Stimulated activated CD4-positive, alpha-beta T cell treated with anti-CD3 and anti-CD28 coated beads, Interleukin-1b, Interleukin-23, amount 100 ng/mL, for 1 hour (primary cell): ENCODE measurements around the gene ART3.
"Not testable (repeated sequence)": the region's sequence is repeated elsewhere in the genome, so short reads cannot be mapped to it uniquely, and the experiment has no call there.

Experiments used
- DNase-seq, 2 donors: peaks; one replicate each; pipeline ENCODE4 v3.0.0-alpha.2; 2020; ENCODE audit warnings: low read depth in 2 of 2

Gene ART3, protein sequence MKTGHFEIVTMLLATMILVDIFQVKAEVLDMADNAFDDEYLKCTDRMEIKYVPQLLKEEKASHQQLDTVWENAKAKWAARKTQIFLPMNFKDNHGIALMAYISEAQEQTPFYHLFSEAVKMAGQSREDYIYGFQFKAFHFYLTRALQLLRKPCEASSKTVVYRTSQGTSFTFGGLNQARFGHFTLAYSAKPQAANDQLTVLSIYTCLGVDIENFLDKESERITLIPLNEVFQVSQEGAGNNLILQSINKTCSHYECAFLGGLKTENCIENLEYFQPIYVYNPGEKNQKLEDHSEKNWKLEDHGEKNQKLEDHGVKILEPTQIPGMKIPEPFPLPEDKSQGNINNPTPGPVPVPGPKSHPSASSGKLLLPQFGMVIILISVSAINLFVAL

DNA sequence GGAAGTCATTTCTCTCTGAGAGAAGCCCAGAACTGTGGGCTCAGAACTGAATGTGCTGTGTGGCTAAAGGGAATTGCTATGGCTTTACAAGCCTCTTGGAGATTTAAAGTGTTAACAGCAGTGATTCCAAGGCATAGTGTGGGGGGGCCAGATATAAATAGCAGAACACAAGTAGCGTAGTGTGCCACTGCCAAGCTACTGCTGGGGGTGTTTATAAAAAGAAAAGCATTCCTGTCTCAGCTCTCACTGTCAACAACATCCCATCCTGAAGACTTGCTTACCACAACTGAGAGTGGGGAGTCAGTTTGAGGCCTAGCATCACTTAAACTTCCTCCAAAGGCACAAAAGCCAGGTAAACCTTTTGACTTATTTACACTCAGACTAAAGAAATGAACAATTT is at the start of gene ART3:
Gene ART3 (plus strand): TSS at position 242 of the 400 bp plus-strand sequence. CDS start 1,181 bp downstream, outside the sequence.
- no peak for DNase-seq

- no peak for DNase-seq
Measured at GRCh38 chr4:76028350-76028765, 46.2 kb upstream of the ART3 start.

DNA sequence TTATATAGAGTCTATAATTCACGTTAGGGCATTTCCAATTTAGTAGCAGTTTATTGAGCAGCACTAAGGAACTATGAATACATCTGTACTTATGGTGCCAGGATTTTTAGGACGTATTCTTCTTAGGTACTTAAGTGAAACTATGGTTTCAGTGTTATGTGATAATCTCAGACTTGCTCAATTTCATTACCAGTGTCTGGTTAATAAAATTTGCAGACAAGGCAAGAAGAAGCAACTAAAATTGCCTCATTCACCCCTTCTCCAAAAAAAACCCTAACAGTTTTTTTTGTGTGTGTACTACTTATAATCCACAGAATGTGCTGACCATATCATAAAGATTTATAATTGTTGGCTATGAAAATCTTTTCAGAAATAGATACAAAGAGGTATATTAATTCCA is 45.2 kb upstream of the ART3 start:
- no peak for DNase-seq

- DNase-seq = no peak
Measured at GRCh38 chr4:76035141-76035540, 39.4 kb upstream of the ART3 start.

- no peak for DNase-seq
Measured at GRCh38 chr4:76035799-76036380, 38.6 kb upstream of the ART3 start, which contains the start of gene CXCL11. TSS of gene CXCL11 (minus strand) at chr4:76036070. CDS start at chr4:76035987, 83 bp downstream.

DNA sequence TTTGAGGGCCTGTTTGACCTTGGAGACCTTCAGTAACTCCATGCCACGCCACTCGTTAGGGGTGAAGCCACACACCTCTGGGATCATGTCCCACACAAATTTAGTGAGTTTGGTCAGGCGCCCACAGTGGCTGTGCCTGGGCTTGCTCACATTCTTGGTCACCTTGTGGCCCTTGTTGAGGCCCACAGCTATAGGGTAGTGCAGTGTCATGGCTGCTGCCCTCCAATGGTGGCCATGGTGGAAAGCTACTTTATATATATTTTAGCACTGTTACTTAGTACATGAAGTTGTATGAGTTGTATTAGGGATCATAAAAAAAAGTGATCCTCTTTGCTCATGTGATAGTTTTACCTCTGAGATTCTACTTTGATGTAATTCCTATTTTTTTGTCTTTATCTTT is 37.7 kb upstream of the ART3 start:
- no peak for DNase-seq

- not testable (repeated sequence) for DNase-seq
Measured at GRCh38 chr4:76042241-76042998, 32.1 kb upstream of the ART3 start.

DNA sequence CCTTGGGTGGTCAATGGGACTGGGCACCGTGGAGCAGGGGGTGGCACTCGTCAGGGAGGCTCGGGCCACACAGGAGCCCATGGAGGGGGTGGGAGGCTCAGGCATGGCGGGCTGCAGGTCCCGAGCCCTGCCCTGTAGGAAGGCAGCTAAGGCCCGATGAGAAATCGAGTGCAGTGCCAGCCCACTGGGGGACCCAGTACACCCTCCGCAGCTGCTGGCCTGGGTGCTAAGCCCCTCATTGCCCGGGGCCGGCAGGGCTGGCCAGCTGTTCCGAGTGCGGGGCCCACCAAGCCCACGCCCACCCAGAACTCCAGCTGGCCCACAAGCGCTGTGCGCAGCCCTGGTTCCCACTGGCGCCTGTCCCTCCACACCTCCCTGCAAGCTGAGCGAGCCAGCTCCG is 31.2 kb upstream of the ART3 start:
- DNase-seq = not testable (repeated sequence)

GRCh38 chr4:76044686-76045085 is 29.8 kb upstream of the ART3 start:
- not testable (repeated sequence) for DNase-seq

DNA sequence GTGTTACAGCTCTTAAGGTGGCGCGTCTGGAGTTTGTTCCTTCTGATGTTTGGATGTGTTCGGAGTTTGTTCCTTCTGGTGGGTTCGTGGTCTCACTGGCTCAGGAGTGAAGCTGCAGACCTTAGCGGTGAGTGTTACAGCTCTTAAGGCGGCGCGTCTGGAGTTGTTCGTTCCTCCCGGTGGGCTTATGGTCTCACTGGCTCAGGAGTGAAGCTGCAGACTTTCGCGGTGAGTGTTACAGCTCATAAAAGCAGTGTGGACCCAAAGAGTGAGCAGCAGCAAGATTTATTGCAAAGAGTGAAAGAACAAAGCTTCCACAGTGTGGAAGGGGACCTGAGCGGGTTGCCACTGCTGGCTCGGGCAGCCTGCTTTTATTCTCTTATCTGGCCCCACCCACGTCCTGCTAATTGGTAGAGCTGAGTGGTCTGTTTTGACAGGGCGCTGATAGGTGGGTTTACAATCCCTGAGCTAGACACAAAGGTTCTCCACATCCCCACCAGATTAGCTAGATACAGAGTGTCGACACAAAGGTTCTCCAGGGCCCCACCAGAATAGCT is 24.6 kb upstream of the ART3 start:
- not testable (repeated sequence) for DNase-seq

DNA sequence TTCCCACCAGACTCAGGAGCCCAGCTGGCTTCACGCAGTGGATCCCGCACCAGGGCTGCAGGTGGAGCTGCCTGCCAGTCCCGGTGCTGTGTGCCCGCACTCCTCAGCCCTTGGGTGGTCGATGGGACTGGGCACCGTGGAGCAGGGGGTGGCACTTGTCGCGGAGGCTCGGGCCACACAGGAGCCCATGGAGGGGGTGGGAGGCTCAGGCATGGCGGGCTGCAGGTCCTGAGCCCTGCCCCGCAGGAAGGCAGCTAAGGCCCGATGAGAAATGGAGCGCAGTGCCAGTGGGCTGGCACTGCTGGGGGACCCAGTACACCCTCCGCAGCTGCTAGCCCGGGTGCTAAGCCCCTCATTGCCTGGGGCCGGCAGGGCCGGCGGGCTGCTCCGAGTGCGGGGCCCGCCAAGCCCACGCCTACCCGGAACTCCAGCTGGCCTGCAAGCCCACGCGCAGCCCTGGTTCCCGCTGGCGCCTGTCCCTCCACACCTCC is 23.9 kb upstream of the ART3 start:
- not testable (repeated sequence) for DNase-seq

DNA sequence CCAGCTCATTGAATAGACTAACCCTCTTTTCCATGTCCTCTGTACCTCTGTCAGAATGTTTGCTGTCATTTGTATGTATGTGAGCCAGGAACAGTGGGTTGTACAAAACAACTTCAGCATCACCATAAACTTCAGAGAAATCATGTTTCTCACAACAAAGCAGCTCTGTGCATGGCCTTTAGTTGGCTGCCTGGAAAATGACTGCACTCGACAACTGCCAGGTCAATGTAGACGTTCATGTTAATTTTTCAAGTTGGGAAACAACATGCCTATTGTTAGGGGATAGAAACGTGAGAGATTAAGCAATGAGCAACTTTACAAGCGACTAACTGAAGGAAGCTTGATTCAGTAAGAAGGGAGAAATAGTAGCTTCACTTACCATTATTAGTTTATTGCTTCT is 20.8 kb upstream of the ART3 start:
- no peak for DNase-seq

DNA sequence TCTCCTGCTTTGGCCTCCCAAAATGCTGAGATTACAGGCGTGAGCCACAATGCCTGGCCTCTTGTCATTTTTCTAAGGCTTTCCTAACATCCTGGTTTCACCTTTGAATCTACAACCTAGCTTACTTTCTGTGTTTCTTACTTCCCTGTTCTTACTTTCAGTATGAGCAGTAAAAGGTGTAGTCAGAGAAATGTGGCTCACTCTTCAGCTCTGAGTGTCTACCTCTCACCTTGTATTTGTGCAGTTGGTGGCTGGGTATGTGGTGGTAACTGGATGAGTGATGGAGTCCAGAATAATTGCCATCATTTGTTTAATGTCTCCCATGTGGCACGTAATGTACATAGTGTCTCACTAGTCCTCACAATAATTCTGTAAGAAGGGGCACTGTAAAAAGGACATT is 19.5 kb upstream of the ART3 start:
- DNase-seq = no peak

GRCh38 chr4:76055421-76055820 is 19.1 kb upstream of the ART3 start:
- no peak for DNase-seq

GRCh38 chr4:76058302-76058701 is 16.2 kb upstream of the ART3 start:
- DNase-seq = no peak

GRCh38 chr4:76058888-76059426 is 15.6 kb upstream of the ART3 start:
- no peak for DNase-seq

DNA sequence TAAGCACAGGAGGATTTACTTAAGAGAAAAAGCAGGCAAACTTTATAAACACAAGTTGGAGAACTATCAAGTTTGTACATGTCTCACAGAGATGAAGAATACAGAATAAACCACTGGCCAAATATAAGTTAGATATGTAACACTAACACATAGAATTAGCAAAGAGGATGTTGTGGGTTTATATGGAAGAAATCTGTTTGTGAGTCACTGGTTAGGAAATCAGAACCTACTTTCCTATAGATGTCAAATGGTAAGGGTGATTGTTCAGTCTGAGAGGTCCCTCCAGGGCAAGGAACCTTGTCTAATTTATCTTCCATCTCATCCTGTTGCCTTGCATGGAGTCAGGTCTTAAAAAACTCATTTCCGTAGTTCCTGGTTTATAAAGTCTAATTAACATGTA is 14.8 kb upstream of the ART3 start:
- no peak for DNase-seq

- no peak for DNase-seq
Measured at GRCh38 chr4:76060506-76060905, 14.0 kb upstream of the ART3 start.

DNA sequence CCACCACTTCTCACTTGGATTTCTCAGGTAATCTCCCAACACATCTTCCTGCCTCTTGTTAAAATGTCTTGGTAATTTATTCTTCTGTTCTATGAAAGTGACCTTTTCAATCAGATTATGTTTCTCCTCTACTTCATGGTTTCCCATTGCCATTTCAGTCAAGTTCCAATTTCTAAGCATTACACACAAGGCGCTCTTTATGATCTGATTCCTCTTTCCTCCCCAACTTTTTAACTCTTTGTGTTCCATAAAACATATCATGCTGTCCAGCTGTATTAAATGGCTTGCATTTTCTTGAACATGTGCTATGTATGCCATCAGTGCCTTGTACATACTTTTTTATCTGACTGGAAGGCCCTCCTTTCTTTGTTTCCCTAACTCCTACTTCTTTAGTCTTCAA is 13.1 kb upstream of the ART3 start:
- DNase-seq = no peak

GRCh38 chr4:76061982-76062381 is 12.5 kb upstream of the ART3 start:
- DNase-seq = no peak

GRCh38 chr4:76066546-76066945 is 8.0 kb upstream of the ART3 start:
- no peak for DNase-seq
